GM19238 (cell line): Measurements from ENCODE around the gene PIGH.
A peak's percentile ranks its signal among the peaks of the same experiment; 100 is the strongest.
"Not testable (repeated sequence)": the region's sequence is repeated elsewhere in the genome, so short reads cannot be mapped to it uniquely, and the experiment has no call there.

Experiments
- DNase-seq: peaks from one replicate; pipeline ENCODE4 v3.0.0; 2011; ENCODE audit warnings: low spot score; ENCODE audit not compliant: insufficient read length

PIGH gene

GRCh38 chr14:67609642-67610310, 9.7 kb upstream of the PIGH start:
- DNase-seq = no peak

GRCh38 chr14:67607646-67608045, 7.6 kb upstream of the PIGH start:
- no peak for DNase-seq

- no peak for DNase-seq
Observed at GRCh38 chr14:67602995-67603545, 3.0 kb upstream of the PIGH start.

GRCh38 chr14:67602076-67602475, 2.0 kb upstream of the PIGH start:
- no peak for DNase-seq

- DNase-seq = not testable (repeated sequence)
Observed at GRCh38 chr14:67600562-67600974, 500 bp upstream of the PIGH start.

GRCh38 chr14:67595392-67595791, 4.7 kb downstream of the PIGH start:
- no peak for DNase-seq

GRCh38 chr14:67593650-67594049, 6.4 kb downstream of the PIGH start:
- DNase-seq = not testable (repeated sequence)

GRCh38 chr14:67589204-67589770, 10.8 kb downstream of the PIGH start:
- no peak for DNase-seq

- no peak for DNase-seq
Observed at GRCh38 chr14:67586369-67586768, 13.7 kb downstream of the PIGH start.

- no peak for DNase-seq
Observed at GRCh38 chr14:67584978-67585377, 15.1 kb downstream of the PIGH start.

- peak; percentile 60 for DNase-seq
Observed at GRCh38 chr14:67583711-67584644, 16.1 kb downstream of the PIGH start.

- DNase-seq = no peak
Observed at GRCh38 chr14:67582061-67582460, 18.0 kb downstream of the PIGH start.

GRCh38 chr14:67581643-67582042, 18.4 kb downstream of the PIGH start:
- no peak for DNase-seq

- DNase-seq = no peak
Observed at GRCh38 chr14:67580336-67581171, 19.5 kb downstream of the PIGH start.

GRCh38 chr14:67579636-67580035, 20.4 kb downstream of the PIGH start:
- DNase-seq = no peak

- DNase-seq = no peak
Observed at GRCh38 chr14:67579040-67579439, 21.0 kb downstream of the PIGH start.

- no peak for DNase-seq
Observed at GRCh38 chr14:67577909-67578749, 21.9 kb downstream of the PIGH start.

GRCh38 chr14:67577181-67577808, 22.8 kb downstream of the PIGH start:
- DNase-seq = no peak

GRCh38 chr14:67576216-67576955, 23.7 kb downstream of the PIGH start:
- no peak for DNase-seq
